GM21360 (cell line): Measurements from ENCODE around the gene NET1.

ENCODE experiments used
- ATAC-seq: cut with Tn5 transposase; IDR thresholded peaks from one replicate; pipeline ENCODE4 v1.9.1; 2021; ENCODE audit warnings: mild to moderate bottlenecking, moderate library complexity; ENCODE audit not compliant: unreplicated experiment

The NET1 gene

GRCh38 chr10:5479481-5480161, 67.3 kb downstream of the NET1 start:
- ATAC-seq: no peak

- ATAC-seq: no peak
Observed at GRCh38 chr10:5480162-5480941, 68.0 kb downstream of the NET1 start.

- no peak for ATAC-seq
Observed at GRCh38 chr10:5481121-5481520, 68.8 kb downstream of the NET1 start.

GRCh38 chr10:5482016-5482415, 69.7 kb downstream of the NET1 start:
- no peak for ATAC-seq

- no peak for ATAC-seq
Observed at GRCh38 chr10:5484205-5484604, 71.8 kb downstream of the NET1 start.

- no peak for ATAC-seq
Observed at GRCh38 chr10:5485290-5485689, 72.9 kb downstream of the NET1 start.

DNA sequence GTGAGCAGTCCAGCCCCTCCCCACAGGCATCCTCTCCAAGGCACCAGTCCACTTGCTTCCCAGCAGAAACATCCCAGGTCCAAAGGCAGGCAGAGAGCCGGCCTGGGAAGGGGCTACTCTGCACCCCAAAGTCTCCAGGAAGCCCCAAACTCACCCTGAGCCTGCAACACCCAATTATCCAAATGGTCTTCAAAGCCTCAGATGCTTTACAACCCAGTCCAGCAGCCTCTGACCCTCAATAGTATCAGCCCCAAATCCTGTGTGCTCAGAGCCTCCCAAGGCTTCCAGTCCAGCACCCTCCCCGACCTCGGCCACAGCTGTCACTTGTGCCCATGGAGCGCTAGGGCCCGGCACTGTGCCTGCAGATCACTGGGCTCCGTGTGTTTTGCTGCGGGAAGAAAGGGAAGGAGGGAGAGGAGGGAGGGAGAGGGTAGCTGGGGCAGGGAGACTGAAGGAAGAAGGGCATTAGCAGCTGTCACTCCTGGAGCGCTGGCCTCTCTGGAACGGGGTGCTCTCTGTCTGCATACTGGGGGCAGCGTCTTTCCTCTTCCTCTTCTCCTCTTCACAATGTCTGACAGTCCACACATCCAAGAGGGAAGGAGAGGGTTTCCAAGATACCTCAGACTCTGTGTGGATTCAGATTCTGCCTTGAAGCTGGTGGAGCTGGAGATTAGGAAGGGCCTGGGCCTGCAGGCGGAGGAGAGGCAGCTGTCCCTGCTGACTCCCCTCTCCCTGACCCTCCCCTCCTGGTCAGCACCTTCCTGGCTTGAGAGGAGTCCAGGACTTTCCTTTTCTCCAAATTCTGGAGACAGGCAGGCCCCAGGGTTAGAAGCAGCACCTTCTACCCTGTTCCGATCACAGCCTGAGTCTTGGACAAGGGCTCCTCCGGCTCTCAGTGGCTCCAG, 73.8 kb downstream of the NET1 start:
- no peak for ATAC-seq

- no peak for ATAC-seq
Observed at GRCh38 chr10:5486853-5487235, 74.5 kb downstream of the NET1 start.

DNA sequence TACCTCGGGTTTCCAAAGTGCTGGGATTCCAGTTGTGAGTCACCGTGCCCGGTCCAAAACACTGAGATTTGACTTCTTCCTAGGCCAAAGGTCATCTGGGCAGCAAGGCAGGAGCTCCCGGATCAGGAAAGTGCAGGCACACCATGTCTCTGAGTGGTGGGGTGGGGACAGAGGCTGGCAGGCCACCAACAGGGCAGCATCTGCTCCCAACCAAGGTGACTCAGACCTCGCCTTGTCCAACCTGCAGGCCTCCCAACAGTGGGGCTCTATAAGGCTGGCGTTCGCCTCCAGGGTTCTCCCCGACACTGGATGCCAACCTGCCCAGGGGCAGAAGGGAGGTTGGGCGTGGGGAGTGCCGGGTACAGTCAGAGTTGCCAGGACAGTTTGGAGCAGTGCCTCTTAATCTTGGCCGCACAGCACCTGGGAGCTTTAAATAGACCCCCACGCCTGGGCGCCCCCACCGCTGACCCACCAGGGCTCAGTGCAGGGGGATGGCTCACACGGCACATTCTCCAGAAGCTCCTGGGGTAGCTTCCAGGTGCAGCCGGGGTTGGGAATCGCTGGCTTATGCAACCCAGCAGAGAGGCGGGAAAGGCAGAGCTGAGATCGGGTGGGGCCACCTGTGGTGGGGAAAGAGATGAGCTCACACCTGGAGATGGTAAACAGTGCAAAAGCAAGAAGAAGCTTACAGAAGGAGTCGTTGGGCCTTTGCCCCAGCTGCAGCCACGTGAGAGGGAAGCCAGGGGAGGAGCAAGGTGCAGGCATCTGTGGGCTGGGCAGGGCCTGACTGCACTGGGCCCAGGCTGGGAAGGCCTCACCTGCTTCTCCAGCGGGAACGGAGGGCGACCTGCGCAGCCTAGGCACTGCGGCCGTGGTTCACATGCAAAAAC, 76.2 kb downstream of the NET1 start:
- no peak for ATAC-seq

- no peak for ATAC-seq
Observed at GRCh38 chr10:5490032-5490431, 77.7 kb downstream of the NET1 start.

- ATAC-seq: no peak
Observed at GRCh38 chr10:5490698-5491464, 78.5 kb downstream of the NET1 start.

- no peak for ATAC-seq
Observed at GRCh38 chr10:5491477-5491876, 79.1 kb downstream of the NET1 start.

DNA sequence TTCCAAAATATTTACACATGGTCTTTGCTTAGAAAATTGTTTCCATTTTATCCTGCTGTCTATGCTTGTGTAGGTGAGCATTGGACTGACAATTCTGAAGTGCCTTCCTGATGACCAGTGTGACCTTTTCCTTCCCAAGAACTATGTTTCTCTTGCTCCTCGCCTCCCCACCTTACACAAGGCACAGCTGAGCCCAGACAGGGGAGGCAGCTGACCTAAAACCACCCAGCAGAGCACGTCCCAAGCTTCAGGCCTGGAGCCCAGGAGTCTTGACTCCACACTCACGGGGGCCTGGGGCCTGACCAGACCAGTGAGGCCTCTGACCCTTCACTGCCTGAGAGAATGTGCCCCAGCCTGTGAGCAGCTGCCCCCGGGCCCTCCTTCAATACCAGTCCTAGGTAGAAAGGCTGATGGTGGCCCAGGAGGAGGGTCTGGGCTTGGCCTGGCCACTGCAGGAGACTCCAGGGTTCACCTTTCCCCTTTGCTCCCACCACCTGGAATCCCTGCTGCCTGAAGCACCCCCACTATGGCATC, 80.0 kb downstream of the NET1 start:
- no peak for ATAC-seq

- no peak for ATAC-seq
Observed at GRCh38 chr10:5492929-5493576, 80.7 kb downstream of the NET1 start.

DNA sequence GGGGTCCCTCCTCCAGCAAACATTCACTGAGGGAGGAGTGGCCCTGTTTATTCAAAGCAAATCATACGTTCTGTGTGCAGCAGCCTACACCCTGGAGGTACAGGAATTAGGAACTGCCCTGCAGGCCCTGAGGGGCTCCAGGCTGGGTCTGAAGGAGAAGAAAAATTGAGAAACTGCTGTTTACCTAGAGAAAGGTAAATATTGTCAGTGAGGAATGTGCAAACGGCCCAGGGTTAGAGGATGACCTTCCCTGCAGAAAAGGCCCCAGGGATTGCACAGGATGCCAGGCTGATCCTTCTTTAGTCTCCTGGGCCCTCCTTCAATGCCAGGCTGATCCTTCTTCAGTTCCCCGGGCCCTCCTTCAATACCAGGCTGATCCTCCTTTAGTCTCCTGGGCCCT, 81.3 kb downstream of the NET1 start:
- ATAC-seq: no peak

- ATAC-seq: no peak
Observed at GRCh38 chr10:5494611-5495010, 82.3 kb downstream of the NET1 start.

DNA sequence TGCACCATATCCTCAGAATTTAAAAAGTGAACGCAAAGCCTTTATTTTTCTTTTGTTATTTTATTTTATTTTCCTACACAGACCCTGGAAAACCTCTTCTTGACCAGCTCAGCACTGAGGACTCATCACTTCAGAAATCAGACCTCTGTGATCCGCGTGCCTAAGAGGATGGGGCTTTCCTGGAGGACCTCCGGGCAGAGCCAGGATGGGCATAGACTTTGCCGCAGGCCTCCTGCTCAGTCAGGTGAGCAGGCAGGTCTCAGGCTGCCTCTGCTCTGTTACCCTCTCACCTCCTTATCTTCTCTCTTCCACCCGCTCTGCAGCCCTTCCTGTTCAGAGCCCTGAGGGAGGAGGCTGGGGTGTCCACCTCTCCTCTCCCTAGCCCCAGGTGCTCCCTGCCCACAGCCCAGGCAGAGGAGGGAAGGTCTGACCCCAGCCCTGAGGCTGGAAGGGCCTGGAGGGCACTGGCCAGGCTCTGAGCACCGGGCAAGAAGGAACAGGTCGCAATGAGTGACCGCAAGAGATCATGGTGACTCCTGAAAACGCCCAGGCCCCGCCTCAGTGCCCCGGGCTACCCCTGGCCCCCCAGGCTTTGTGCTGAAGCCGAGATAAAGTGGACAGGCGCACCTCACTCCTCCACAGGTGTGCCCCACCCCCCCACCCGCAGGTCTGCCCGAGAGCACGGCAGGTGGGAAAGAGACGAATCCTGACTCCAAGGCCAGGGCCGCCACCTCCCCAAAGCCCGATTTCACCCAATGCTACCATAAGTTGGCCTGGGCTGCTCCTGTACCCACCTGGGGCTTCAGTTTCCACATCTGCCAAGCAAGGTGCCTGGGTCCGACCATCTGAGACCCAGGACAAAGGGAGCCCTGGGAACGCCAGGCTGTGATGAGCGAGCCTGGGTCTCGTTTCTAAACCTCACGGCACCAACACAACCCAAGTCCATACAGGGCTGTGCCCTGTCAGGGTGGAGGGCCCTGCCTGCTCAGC, 84.2 kb downstream of the NET1 start:
- no peak for ATAC-seq

DNA sequence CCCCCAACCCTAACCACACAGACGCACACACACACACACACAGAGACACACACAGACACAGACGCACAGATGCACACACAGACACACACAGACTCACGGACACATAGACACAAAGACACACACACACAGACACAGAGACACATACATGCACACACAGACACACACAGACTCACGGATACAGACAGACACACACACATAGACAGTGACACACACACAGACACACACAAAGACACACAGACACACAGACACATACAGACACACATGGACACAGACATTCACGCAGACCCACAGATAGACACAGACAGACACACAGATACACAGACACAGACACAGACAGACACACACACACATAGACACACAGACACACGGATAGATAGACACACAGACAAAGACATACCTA, 84.9 kb downstream of the NET1 start:
- no peak for ATAC-seq
